Measurements from ENCODE around the gene PDZD4.

The PDZD4 gene

GRCh38 chrX:153829799-153830639, at the start of gene PDZD4:
Gene PDZD4 (minus strand): TSS chrX:153830544. CDS start chrX:153830298, 246 bp downstream.
- no peak for DNase-seq (ENCODE audit: low spot score)

- no peak for DNase-seq (ENCODE audit: low spot score)
Measured at GRCh38 chrX:153879741-153880439, 49.5 kb upstream of the PDZD4 start.

GRCh38 chrX:153878969-153879653, 48.8 kb upstream of the PDZD4 start:
- DNase-seq (ENCODE audit: low spot score) = no peak

- DNase-seq (ENCODE audit: low spot score) = no peak
Measured at GRCh38 chrX:153878345-153878744, 48.0 kb upstream of the PDZD4 start.

GRCh38 chrX:153877571-153878261, 47.4 kb upstream of the PDZD4 start:
- no peak for DNase-seq (ENCODE audit: low spot score)

GRCh38 chrX:153876112-153876491, 45.8 kb upstream of the PDZD4 start:
- DNase-seq (ENCODE audit: low spot score) = no peak

GRCh38 chrX:153875391-153876111, 45.2 kb upstream of the PDZD4 start:
- peak; percentile 35 for DNase-seq (ENCODE audit: low spot score)

GRCh38 chrX:153874366-153875125, 44.2 kb upstream of the PDZD4 start:
- no peak for DNase-seq (ENCODE audit: low spot score)

- no peak for DNase-seq (ENCODE audit: low spot score)
Measured at GRCh38 chrX:153874085-153874365, 43.7 kb upstream of the PDZD4 start.

GRCh38 chrX:153873282-153874084, 43.1 kb upstream of the PDZD4 start:
- DNase-seq (ENCODE audit: low spot score) = no peak

- no peak for DNase-seq (ENCODE audit: low spot score)
Measured at GRCh38 chrX:153871946-153872878, 41.9 kb upstream of the PDZD4 start.

GRCh38 chrX:153871451-153871850, 41.1 kb upstream of the PDZD4 start:
- DNase-seq (ENCODE audit: low spot score) = no peak

GRCh38 chrX:153870791-153871360, 40.5 kb upstream of the PDZD4 start:
- DNase-seq (ENCODE audit: low spot score) = no peak

GRCh38 chrX:153870288-153870690, 39.9 kb upstream of the PDZD4 start:
- DNase-seq (ENCODE audit: low spot score) = no peak

- no peak for DNase-seq (ENCODE audit: low spot score)
Measured at GRCh38 chrX:153869473-153870287, 39.3 kb upstream of the PDZD4 start.

- DNase-seq (ENCODE audit: low spot score) = no peak
Measured at GRCh38 chrX:153868576-153869472, 38.5 kb upstream of the PDZD4 start.

- no peak for DNase-seq (ENCODE audit: low spot score)
Measured at GRCh38 chrX:153867671-153868070, 37.3 kb upstream of the PDZD4 start.
